ENCODE measurements around the gene RARA.

Gene RARA

DNA sequence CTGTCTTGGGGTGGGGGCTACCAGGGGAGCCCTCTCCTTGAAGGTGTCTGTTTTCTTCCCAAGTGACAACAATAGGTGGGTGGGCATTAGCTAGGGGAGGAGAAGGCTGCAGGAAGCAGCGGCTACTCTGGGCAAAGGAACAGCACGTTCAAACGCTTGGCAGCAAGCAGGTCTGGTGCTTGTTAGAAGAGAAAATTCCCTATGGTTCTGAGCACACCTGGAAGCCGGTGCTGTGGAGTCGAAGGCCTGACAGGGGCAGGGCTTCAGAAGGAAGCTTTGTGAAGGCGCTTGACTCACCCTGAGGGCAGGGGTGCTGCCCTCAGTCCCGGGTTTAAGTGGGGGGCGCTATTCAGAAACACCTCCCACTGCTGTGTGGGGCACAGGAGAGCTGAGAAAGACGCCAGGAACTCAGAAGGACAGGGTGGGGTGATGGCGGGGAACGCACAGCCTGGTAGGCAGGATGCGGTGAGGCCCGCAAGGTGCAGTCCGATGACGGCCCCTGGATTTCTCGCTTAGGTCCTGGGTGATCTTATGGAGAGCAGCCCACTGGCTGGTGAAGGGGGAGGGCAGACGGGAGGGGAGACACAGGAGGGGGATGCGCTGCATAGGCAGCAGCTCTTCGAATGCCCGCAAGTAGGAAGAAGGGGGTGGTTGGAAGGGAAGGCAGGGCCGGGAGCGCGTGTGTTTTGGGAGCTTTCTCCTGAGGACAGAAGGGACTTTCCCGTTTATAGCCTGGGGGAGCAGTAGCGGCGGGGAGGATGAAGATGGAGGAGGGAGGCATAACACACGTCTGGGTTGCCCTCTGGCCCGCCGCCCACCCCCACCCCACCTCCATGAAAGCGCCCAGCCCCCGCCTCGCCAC, 52.3 kb downstream of the RARA start:
- H3K4me3 ChIP-seq (ENCODE audit: low read depth, low read length) = no peak overlapping the region
- no peak for TF ChIP-seq CTCF (IDR thresholded peaks at IDR 0.05; ENCODE audit: insufficient read depth, low read depth, low read length, missing control alignments)
- no peak for DNase-seq (ENCODE audit: low read depth)

GRCh38 chr17:40361925-40362695, 53.1 kb downstream of the RARA start:
- no peak for TF ChIP-seq CTCF (IDR thresholded peaks at IDR 0.05; ENCODE audit: insufficient read depth, low read depth, low read length, missing control alignments)

GRCh38 chr17:40362696-40363110, 53.7 kb downstream of the RARA start:
- TF ChIP-seq CTCF (IDR thresholded peaks at IDR 0.05; ENCODE audit: insufficient read depth, low read depth, low read length, missing control alignments) = peak; percentile 83
- peak overlapping the region; percentile 55 for H3K4me3 ChIP-seq (ENCODE audit: low read depth, low read length)
- DNase-seq (ENCODE audit: low read depth) = peak; percentile 92

More at GRCh38 chr17:40361925-40362695, 53.1 kb downstream of the RARA start:
- peak overlapping the region; percentile 55; the same call in 1 of the 2 replicates for H3K4me3 ChIP-seq (ENCODE audit: low read depth, low read length)
- DNase-seq (ENCODE audit: low read depth) = no peak

GRCh38 chr17:40363111-40363827, 54.3 kb downstream of the RARA start:
- peak; percentile 44 for DNase-seq (ENCODE audit: low read depth)

GRCh38 chr17:40364121-40364861, 55.3 kb downstream of the RARA start, which contains the start of gene GJD3:
Gene GJD3 (minus strand): TSS chr17:40364737. CDS start chr17:40363815, 922 bp downstream.
- no peak for TF ChIP-seq CTCF (IDR thresholded peaks at IDR 0.05; ENCODE audit: insufficient read depth, low read depth, low read length, missing control alignments)
- no peak for DNase-seq (ENCODE audit: low read depth)
- peak within 1 kb of the TSS; percentile 55 for H3K4me3 ChIP-seq (ENCODE audit: low read depth, low read length)

More at GRCh38 chr17:40363111-40363827, 54.3 kb downstream of the RARA start:
- TF ChIP-seq CTCF (IDR thresholded peaks at IDR 0.05; ENCODE audit: insufficient read depth, low read depth, low read length, missing control alignments) = no peak
- H3K4me3 ChIP-seq (ENCODE audit: low read depth, low read length) = peak overlapping the region; percentile 55

DNA sequence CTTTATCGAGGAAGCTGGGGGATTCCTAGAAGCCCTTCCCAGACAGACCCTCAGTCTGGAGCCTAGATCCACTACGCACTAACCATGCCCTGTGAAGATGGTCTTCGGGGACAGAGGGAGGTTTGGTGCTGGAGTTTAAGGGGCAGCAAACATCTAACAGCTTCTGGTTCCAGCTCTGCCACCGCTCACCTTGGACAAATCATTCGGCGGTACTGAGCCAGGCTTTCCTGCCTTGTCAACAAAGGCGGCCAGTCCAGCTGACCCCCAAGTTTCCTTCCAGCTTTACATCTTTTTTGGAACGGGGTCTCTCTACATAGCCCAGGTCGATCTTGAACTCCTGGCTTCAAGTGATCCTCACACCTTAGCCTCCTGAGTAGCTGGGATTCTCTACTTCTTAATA, 55.9 kb downstream of the RARA start:
- no peak for TF ChIP-seq CTCF (IDR thresholded peaks at IDR 0.05; ENCODE audit: insufficient read depth, low read depth, low read length, missing control alignments)
- H3K4me3 ChIP-seq (ENCODE audit: low read depth, low read length) = no peak overlapping the region
- DNase-seq (ENCODE audit: low read depth) = no peak

Data from GM12865 (cell line).